Neural crest cell (in vitro differentiated cells): ENCODE data around the gene ETNK2. TPM values are rescaled to one million over a fixed set of nuclear protein-coding genes. Genes with fewer than 3 reads are reported as not detected.

ENCODE experiments used
- DNase-seq: peaks from one replicate; pipeline ENCODE4 v3.0.0; 2021; ENCODE audit warnings: low read depth, mixed read lengths, low spot score
- H3K27ac Mint-ChIP-seq: one replicate; pipeline ENCODE4 v1.8.0; 2021; ENCODE audit warnings: mild to moderate bottlenecking, mixed read lengths; ENCODE audit not compliant: unreplicated experiment
- H3K27me3 Mint-ChIP-seq: 2 replicates; pipeline ENCODE4 v1.8.0; 2021; ENCODE audit warnings: low read depth, mild to moderate bottlenecking, mixed read lengths
- H3K36me3 Mint-ChIP-seq: 2 replicates; pipeline ENCODE4 v1.8.0; 2021; ENCODE audit warnings: low read depth, mild to moderate bottlenecking, mixed read lengths
- H3K4me1 Mint-ChIP-seq: 2 replicates; pipeline ENCODE4 v1.8.0; 2021; ENCODE audit warnings: mixed read lengths
- H3K4me3 Mint-ChIP-seq: one replicate; pipeline ENCODE4 v1.8.0; 2021; ENCODE audit warnings: mild to moderate bottlenecking, mixed read lengths
- H3K9me3 Mint-ChIP-seq: 2 replicates; pipeline ENCODE4 v1.8.0; 2021; ENCODE audit warnings: mixed read lengths
- CTCF ChIP-seq: fragments of 200-600 bp; sonication (generic); conservative IDR thresholded peaks from 2 replicates; pipeline ENCODE4 v1.5.0; 2021; ENCODE audit warnings: antibody characterized with exemption, mild to moderate bottlenecking
- total RNA-seq: library from RNA; stranded (reverse); gene quantifications from 2 replicates; pipeline ENCODE4 v1.2.1, GENCODE V29; 2021

The ETNK2 gene
- total RNA-seq, 1 donor from 2014 or later: 14.5 TPM

- no peak for TF ChIP-seq CTCF
- H3K27me3 Mint-ChIP-seq: peaks cover 49% of the 10 kb centered on the region
- no peak for DNase-seq
- no peaks in the 10 kb centered on the region for H3K36me3 Mint-ChIP-seq
- no peaks in the 10 kb centered on the region for H3K4me1 Mint-ChIP-seq
- H3K27ac Mint-ChIP-seq: no peak overlapping the region
- no peaks in the 10 kb centered on the region for H3K9me3 Mint-ChIP-seq
- no peak overlapping the region for H3K4me3 Mint-ChIP-seq
These were observed 28.3 kb upstream of the ETNK2 start for GRCh38 chr1:204180133-204180532.

- TF ChIP-seq CTCF: no peak
- Mint-ChIP-seq H3K27me3 (peaks cover 44% of the 10 kb centered on the region), H3K4me1 (no peaks in the 10 kb centered on the region), H3K9me3 (no peaks in the 10 kb centered on the region), H3K27ac (no peak overlapping the region), H3K36me3 (no peaks in the 10 kb centered on the region), H3K4me3 (no peak overlapping the region)
- DNase-seq: no peak
These were observed 26.8 kb upstream of the ETNK2 start for GRCh38 chr1:204178487-204179281.

- no peak overlapping the region for H3K27ac Mint-ChIP-seq
- H3K4me1 Mint-ChIP-seq: no peaks in the 10 kb centered on the region
- H3K27me3 Mint-ChIP-seq: peaks cover 49% of the 10 kb centered on the region
- no peak overlapping the region for H3K4me3 Mint-ChIP-seq
- H3K9me3 Mint-ChIP-seq: no peaks in the 10 kb centered on the region
- DNase-seq: no peak
- H3K36me3 Mint-ChIP-seq: no peaks in the 10 kb centered on the region
- no peak for TF ChIP-seq CTCF
These were observed 25.3 kb upstream of the ETNK2 start for GRCh38 chr1:204177133-204177532.

GRCh38 chr1:204176049-204176448 is 24.2 kb upstream of the ETNK2 start:
- Mint-ChIP-seq H3K36me3 (no peaks in the 10 kb centered on the region), H3K4me3 (no peak overlapping the region), H3K9me3 (no peaks in the 10 kb centered on the region), H3K27me3 (peaks cover 46% of the 10 kb centered on the region), H3K4me1 (no peaks in the 10 kb centered on the region), H3K27ac (no peak overlapping the region)
- TF ChIP-seq CTCF: no peak
- DNase-seq: no peak

GRCh38 chr1:204174958-204175357 is 23.1 kb upstream of the ETNK2 start:
- peaks cover under 1% of the 10 kb centered on the region for H3K9me3 Mint-ChIP-seq
- no peak for DNase-seq
- no peak for TF ChIP-seq CTCF
- H3K36me3 Mint-ChIP-seq: no peaks in the 10 kb centered on the region
- H3K4me3 Mint-ChIP-seq: no peak overlapping the region
- H3K27me3 Mint-ChIP-seq: peaks cover 38% of the 10 kb centered on the region
- no peak overlapping the region for H3K27ac Mint-ChIP-seq
- H3K4me1 Mint-ChIP-seq: no peaks in the 10 kb centered on the region
